Bronchial epithelial cell (primary cell): ENCODE results near the gene MYO18A. TPM values are rescaled to one million over a fixed set of nuclear protein-coding genes. Genes with fewer than 3 reads are reported as not detected.
A peak's percentile ranks its signal among the peaks of the same experiment; 100 is the strongest.

Experiments
- DNase-seq: peaks from one replicate; pipeline ENCODE4 v3.0.0-alpha.2; 2010; ENCODE audit warnings: low read depth
- FAIRE-seq: peaks from 2 replicates; lab custom pipeline; 2011; peaks lifted over from hg19 to GRCh38; lab: Jason Lieb, UNC
- H3K27me3 ChIP-seq: 2 replicates; pipeline ENCODE4 v1.5.1; 2011; ENCODE audit warnings: low read length; ENCODE audit not compliant: control insufficient read depth, insufficient read depth
- H3K36me3 ChIP-seq: 2 replicates; pipeline ENCODE4 v1.5.1; 2011; ENCODE audit warnings: low read length; ENCODE audit not compliant: control insufficient read depth, insufficient read depth
- H3K4me3 ChIP-seq: 2 replicates; pipeline ENCODE4 v1.5.1; 2011; ENCODE audit warnings: mild to moderate bottlenecking, low read depth, low read length, control low read depth
- CTCF ChIP-seq: IDR thresholded peaks from 2 replicates; pipeline ENCODE4 v1.5.1; 2011; ENCODE audit warnings: mild to moderate bottlenecking, moderate library complexity, low read length, control low read depth, inconsistent platforms; ENCODE audit not compliant: insufficient read depth, severe bottlenecking
- total RNA-seq: library from RNA; depleted of rRNA; stranded (reverse); fragments of >200 nt; gene quantifications from 2 replicates; pipeline ENCODE4 v1.2.1, GENCODE V29; 2014

Gene MYO18A
- total RNA-seq, 1 donor from 2014 or later: 23.4 TPM

DNA sequence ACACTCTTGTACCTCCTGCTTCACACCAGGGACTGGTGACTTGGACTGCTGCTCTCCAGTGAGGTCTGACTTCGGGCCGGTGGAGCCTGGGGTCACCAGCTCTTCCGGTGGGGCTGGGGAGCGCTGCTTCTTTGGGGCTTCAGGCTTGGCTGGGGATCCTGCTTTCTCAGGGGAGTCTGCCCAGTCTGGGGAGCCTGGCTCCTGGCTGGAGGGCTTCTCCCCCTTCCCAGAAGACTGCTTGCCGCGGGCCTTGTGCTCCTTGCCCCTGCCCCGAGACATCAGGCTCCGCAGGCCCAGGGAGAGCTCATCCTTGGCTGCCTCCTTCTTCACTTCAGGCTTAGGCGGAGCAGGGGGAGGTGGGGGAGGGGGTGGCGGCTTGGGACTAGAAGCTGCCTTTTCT, 52.4 kb downstream of the MYO18A start:
- Histone ChIP-seq H3K36me3 (peaks cover 3% of the 10 kb centered on the region), H3K4me3 (no peak overlapping the region), H3K27me3 (no peaks in the 10 kb centered on the region)
- FAIRE-seq (no peak), DNase-seq (no peak)
- no peak for TF ChIP-seq CTCF

GRCh38 chr17:29126268-29126930, 53.8 kb downstream of the MYO18A start:
- peaks cover 8% of the 10 kb centered on the region for H3K36me3 ChIP-seq
- no peak for TF ChIP-seq CTCF
- H3K27me3 ChIP-seq: no peaks in the 10 kb centered on the region
- no peak overlapping the region for H3K4me3 ChIP-seq
- DNase-seq (no peak), FAIRE-seq (no peak)

DNA sequence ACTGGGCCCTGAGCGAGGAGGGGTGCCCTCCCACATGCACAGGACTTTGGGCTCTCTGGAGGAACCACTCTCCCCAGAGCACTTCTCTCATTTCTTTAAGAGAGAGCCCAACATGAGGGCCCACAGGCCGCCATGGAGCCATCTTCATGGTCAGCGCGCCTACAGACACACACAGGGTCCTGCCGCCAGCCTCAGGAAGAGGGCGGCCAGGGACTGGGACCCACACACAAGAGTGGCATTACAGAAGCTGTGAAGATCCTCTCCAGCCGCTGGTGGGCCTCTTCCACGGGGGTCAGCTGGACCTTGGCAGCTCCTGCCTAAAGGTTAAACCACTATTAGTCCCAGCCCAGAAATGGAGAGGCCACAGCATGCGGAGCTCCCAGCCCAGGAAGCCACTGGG, 54.5 kb downstream of the MYO18A start:
- Histone ChIP-seq H3K27me3 (no peaks in the 10 kb centered on the region), H3K4me3 (no peak overlapping the region), H3K36me3 (peaks cover 16% of the 10 kb centered on the region)
- no peak for TF ChIP-seq CTCF
- FAIRE-seq (no peak), DNase-seq (no peak)

DNA sequence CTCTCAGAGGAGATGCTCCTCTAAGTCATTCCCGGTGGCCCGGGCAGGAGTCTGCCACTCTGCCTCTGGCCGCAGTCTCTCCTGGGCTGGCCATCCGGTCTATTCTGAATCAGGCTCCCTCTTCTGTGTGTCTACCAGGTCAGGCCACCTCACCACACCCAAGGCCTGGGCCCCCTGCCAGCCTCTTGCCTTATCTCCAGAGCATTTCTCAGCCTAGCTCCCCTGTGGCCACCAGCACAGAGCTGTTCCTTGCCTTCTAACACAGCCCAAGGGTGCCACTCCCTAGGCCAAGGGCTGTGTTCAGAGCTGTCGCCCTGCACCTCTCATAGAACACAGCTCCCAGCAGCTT, 55.3 kb downstream of the MYO18A start:
- DNase-seq (peak; percentile 8), FAIRE-seq (no peak)
- H3K4me3 ChIP-seq: no peak overlapping the region
- peaks cover 21% of the 10 kb centered on the region for H3K36me3 ChIP-seq
- no peak for TF ChIP-seq CTCF
- H3K27me3 ChIP-seq: no peaks in the 10 kb centered on the region

DNA sequence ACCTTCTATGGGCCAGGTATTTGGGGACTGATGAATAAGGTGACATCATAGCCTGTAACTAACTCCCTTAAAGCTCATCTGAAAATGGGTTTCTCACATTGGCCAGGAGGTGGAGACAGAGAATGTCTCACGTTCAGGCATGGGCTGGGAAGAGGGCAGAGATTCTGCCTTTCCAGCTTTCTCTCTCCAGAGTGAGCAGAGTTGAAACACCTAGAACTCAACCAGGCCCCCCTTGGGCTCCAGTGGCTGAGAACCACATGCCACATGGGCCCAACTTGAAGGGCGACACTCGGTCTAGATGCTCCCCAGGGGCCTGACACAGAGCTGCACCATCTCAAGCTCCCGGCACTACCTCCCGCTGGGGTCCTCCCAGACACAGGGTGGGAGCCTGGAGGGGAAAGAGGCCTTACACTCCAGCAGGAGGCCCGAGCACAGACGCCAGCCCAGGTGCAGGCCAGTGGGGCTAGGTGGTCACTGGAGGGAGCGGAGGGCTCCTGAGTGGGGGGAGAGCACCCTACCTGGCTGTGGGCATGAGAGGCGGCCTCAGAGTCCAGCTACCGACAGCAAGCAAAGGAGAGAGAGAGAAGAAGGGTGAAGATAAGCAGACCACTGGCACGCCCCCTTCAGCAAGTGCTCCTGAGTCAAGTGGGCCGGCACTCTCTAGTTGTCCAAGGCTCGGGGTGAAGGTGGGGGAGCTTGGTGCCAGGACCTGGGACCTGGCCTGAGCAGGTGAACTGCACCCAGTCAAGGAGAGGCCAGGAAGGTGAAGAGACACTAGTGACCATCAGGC, 55.9 kb downstream of the MYO18A start:
- peak; percentile 70 for TF ChIP-seq CTCF
- Histone ChIP-seq H3K27me3 (no peaks in the 10 kb centered on the region), H3K36me3 (peaks cover 20% of the 10 kb centered on the region), H3K4me3 (no peak overlapping the region)
- peak; percentile 70 for DNase-seq
- no peak for FAIRE-seq

- Histone ChIP-seq H3K4me3 (no peak overlapping the region), H3K36me3 (peaks cover 23% of the 10 kb centered on the region), H3K27me3 (no peaks in the 10 kb centered on the region)
- FAIRE-seq (no peak), DNase-seq (no peak)
- no peak for TF ChIP-seq CTCF
These were observed 57.1 kb downstream of the MYO18A start for GRCh38 chr17:29123111-29123510.
